ENCODE measurements around the gene CHADL.
A peak's percentile ranks its signal among the peaks of the same experiment; 100 is the strongest.

The CHADL gene

DNA sequence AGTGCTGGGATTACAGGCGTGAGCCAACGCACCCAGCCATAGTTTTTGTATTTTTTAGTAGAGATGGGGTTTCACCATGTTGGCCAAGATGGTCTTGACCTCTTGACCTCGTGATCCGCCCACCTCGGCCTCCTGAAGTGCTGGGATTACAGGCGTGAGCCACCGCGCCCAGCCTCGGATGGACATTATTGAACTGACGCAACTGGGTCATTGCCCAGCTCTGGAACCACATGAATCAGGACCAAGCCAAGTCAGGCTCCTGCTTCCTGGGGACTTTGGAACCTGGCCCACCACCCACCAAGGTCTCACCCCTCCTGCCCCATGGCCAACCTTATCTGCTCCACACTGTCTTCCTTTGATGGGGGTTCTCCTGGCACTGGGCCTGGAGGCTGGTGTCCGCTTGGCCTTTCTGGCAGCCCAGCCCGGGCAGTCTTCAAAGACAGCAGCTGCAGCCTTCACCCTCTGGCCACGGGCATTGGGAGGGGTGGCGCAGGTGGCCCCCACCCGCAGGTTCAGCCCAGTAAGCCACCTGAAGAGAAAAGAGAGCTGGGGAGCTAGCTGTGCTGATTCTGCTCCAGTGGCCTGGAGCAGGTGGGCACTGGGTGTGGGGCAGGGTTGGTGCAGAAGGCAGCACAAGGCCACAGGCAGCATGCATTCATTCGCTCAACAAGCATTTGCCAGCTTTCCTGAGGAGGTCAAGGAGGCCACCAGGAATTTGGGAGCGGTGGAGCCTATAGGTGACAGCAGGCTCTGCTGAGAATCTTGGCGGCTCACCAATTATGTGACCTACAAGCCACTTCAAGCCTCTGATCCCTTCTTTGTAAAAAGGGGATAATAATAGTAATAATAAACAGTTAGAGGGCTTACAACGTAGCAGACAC is 5.7 kb downstream of the CHADL start:
- H3K4me3 ChIP-seq (ENCODE audit: low read depth, low read length) = no peak overlapping the region

DNA sequence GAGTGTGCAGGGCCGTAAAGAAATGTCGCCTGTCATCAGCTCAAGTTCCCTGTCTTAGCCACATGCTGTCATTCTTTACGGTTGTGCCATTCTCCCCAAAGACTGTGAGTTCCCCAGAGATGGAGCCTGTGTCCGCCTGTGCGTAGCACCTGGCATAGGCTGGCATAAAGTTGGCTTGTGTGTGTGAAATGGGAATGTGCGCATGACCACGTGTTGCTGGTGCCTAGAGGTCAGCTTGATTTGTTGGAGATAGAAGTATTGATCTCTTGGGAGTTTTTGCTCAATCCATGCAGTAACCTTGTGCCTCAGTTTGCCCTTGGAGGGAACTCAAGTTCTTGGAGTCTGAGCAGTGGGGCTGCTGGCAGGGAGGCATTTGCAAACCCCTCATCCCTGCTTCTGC is 9.4 kb downstream of the CHADL start:
- H3K4me3 ChIP-seq (ENCODE audit: low read depth, low read length) = no peak overlapping the region

DNA sequence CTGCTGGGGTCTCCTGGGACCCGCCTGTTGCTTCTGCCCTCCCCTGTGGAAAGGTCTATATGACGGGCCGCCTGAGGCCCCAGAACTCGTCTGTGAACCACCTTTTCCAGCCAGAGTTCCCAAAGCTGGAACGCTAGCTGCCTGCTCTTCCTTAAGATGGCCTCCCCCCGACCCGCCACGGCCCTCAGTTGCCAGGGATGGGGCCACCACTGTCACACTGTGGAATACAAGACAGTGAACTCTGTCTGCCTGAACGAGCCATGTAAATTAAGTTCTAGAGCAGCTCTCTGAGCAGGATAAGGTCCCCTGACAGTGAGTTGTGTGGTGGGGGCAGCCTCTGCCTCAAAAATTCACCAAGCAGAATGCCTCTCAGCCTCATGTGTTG is 10.3 kb downstream of the CHADL start:
- no peak overlapping the region for H3K4me3 ChIP-seq (ENCODE audit: low read depth, low read length)

DNA sequence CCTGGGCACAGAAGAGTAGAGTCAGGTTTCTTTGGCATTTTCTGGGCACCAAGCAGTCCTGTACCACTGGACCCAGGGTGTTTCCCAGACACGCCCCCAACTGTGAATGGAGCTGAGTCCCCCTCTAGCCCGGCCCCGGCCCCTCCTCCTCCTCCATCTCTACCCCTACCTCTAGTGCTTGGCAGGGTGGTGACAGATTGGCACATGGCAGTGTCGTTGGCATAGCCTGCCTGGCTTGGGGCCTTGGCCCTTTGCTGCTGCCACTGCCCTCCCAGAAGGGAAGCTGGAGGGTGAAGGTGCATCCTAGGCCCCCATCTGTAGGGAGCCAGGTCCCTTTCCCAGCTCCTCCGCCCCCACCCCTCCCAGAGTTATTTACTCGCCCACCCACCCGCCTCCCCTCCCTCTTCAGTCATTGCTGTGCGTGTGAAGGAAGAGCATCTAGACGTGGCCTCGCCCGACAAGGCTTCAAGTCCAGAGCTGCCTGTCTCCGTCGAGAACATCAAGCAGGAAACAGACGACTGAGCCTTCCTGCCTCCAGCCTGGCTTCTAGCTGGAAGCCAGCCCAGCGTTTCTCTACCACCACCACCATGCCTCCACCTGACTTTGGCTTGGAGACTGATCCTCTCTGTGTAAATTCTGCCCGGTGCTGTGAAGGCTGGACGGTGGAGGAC is 10.9 kb downstream of the CHADL start:
- H3K4me3 ChIP-seq (ENCODE audit: low read depth, low read length) = no peak overlapping the region

DNA sequence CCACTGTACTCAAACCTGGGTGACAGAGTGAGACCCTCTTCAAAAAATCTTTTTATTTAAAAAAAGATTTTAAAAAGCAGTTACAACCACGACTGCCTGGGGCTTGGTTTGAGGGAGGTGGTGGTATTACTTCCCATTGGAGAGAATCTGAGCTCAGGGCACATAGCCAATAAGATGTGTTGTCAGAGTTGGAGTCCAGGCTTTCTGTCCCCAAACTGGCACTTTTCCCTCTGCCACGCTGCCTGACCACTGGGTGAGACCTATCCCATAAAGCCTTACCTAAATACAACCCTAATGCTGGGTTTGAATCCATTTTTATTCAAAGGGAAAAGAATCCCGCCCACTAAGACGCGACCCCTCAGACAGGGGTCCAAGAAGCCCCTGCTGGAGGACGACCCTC is 11.5 kb downstream of the CHADL start:
- H3K4me3 ChIP-seq (ENCODE audit: low read depth, low read length) = no peak overlapping the region

DNA sequence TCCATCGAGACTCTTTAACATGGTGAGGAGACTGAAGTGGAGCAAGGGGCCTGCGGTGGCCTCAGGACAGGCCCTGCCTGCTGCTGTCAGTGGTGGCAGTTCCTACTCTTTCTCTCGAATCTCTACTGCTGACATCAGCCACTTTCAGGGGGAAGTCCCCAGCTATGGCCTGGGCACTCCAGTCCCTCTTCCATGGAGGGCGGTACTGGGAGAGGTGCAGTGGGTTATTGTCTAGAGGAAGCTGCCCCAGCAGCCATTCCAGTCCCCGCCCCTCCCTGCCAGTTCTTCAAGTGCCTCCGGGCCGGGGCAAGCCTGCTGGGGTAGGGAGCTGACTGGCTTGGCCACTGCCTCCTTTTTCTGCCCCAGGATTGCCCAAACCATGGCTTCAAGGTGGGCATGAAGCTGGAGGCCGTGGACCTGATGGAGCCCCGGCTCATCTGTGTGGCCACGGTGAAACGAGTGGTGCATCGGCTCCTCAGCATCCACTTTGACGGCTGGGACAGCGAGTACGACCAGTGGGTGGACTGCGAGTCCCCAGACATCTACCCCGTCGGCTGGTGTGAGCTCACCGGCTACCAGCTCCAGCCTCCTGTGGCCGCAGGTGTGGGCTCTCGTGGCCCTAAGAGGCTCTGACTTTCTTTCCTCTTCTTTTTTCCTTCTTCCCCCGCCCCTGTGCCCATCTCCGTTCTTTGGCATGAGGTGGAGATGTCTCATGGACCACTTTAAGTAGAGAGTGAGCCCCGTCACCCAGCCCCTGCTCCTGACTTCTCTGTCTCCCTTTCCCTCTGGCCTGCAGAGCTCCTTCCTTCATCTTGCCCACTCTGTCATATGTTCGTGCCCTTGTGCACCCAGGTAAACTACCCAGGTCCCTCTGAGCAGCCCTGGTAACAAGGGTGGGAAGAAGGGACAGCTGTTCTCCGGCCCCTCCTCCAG is 13.7 kb downstream of the CHADL start:
- H3K4me3 ChIP-seq (ENCODE audit: low read depth, low read length) = no peak overlapping the region

DNA sequence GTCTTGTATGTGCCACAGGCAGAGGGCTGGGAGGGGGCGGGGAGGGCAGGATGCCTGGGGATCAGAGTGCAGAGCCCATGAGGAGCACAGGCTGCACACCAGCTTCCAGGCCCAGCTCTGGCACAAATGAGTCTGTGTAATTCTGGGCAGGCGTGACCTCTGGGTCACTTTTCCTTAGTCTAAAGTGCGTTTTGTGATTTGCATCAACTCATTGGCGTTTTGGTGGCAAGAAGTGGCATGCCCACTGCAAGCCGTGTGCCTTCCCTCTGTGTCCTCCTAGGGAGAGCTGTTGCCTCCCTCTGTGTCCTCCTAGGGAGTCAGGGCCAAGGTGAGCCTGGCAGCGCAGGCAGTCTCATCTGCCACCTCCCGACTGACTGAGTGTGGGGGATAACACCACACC is 17.2 kb downstream of the CHADL start:
- no peak overlapping the region for H3K4me3 ChIP-seq (ENCODE audit: low read depth, low read length)

DNA sequence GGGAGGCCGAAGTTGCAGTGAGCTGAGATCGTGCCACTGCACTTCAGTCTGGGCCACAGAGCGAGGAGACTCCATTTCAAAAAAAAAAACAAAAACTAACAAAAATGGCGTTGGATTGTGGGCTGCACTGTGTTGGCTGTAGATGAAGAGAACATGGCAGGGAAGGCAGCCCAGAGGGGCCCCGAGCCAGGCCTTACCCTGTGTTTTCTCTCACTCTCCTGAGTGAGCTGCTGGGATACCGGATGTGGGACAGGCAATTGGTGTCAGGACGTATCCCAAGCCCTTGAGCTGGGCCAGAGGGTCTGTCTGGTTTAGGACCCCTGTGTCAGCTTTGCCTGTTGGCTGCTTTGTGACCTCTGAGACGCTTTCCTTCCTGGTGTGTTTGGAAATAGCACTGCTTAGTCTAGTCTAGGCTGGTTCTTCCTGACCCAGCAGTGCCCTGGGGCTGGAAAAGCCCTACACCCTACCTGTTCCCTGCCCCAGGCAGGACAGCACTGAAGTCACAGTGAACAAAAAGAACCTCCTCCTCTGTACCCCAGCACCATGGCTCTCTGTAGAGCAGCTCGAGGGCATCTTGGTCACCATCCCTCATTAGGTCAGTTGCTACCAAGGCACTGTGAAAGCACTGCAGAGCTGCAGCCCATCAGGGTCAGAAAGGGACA is 17.8 kb downstream of the CHADL start:
- H3K4me3 ChIP-seq (ENCODE audit: low read depth, low read length) = no peak overlapping the region

DNA sequence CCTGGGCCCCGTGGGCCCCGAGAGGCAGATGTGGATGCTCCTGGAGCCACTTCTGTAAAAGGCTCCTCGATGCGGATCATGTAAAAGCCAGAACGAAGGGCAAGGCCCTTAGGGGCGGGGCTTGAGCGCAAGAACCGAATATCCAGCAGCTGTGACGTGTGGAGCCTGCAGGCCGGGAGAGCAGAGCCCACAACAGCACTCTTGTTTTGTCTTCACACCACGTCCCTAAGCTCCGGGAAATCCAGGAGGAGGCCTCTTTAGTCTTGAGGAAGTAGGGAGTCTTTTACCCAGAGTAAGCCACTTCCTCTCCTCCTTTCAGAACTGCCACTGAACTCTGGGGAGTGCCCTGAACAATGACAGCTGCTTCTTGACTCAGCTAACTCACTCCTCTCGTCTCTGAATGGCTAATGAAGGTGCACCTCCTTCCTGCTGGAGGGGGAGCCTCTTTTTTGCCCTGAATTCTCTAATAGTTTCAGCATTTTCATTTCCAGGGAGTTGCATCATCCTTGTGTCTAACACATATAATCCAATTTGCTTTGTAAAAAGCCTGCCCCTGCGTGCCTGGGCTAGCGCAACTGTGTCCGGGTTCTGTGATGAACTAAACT is 23.1 kb downstream of the CHADL start:
- H3K4me3 ChIP-seq (ENCODE audit: low read depth, low read length) = no peak overlapping the region

DNA sequence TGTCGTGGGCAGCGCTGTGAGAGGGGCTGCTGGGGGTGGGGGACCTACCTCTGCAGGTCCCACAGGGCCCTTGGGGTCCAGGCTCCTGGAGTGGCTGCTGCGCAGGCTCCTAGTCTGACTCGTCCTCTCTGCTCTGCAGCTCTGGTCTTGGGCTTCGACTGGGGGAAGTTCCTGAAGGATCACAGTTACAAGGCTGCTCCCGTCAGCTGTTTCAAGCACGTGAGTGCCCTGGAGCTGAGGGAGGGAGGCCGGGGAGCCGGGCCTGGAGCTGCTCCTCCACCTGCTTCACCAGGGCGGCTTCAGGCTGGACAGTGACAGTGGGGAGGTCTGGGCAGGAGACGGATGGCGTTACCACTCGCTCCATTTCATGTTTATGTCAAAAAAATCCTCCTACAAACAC is 23.7 kb downstream of the CHADL start:
- H3K4me3 ChIP-seq (ENCODE audit: low read depth, low read length) = no peak overlapping the region

DNA sequence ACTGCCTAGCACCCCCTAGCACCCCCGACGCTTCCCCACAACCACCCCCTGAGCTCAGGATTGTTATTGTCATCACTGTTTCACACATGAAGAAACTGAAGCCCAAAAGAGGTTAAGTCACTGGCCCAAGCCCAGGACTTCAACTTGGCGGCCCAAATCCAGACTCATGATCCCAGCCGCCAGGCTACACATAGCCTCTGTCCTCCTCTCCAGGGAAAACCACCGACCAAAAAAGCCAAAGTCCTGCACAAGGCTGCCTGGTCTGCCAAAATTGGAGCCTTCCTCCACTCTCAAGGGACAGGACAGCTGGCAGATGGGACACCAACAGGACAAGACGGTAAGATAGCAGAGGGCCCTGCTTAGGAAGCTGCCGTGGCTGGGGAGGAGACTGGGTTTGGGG is 24.8 kb downstream of the CHADL start:
- H3K4me3 ChIP-seq (ENCODE audit: low read depth, low read length) = no peak overlapping the region

DNA sequence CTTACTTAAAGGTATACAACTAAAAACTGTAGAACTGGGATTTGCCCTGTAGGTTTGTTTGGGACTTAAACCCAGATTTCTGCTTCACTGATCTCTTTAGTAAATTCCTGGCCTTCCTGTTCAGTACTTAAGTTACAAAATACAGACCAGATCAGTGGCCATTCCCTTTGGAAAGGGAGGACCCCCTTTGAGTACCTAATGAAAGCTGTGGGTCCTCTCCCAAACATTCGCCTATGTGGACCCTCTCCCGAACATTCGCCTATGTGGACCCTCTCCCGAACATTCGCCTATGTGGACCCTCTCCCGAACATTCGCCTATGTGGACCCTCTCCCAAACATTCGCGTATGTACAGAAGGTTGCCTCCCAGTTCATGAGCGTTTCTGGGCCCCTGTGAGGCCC is 25.3 kb downstream of the CHADL start:
- H3K4me3 ChIP-seq (ENCODE audit: low read depth, low read length) = no peak overlapping the region

DNA sequence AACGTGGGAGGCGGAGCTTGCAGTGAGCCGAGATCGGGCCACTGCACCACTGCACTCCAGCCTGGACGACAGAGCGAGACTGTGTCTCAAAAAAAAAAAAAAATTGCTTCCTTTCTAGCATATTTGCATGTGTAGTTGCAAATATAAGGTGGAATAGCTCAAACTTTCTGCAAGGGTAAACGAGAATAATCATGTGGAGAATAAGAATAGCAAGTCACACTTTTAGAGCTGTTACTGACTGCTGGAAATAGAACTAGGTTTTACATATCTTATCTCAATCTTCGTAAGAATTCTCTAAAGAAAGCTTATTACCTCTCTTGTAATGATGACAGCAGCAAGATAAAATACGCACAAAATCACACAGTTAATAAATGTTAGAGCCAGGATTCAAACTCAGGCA is 34.0 kb downstream of the CHADL start:
- no peak overlapping the region for H3K4me3 ChIP-seq (ENCODE audit: low read depth, low read length)

DNA sequence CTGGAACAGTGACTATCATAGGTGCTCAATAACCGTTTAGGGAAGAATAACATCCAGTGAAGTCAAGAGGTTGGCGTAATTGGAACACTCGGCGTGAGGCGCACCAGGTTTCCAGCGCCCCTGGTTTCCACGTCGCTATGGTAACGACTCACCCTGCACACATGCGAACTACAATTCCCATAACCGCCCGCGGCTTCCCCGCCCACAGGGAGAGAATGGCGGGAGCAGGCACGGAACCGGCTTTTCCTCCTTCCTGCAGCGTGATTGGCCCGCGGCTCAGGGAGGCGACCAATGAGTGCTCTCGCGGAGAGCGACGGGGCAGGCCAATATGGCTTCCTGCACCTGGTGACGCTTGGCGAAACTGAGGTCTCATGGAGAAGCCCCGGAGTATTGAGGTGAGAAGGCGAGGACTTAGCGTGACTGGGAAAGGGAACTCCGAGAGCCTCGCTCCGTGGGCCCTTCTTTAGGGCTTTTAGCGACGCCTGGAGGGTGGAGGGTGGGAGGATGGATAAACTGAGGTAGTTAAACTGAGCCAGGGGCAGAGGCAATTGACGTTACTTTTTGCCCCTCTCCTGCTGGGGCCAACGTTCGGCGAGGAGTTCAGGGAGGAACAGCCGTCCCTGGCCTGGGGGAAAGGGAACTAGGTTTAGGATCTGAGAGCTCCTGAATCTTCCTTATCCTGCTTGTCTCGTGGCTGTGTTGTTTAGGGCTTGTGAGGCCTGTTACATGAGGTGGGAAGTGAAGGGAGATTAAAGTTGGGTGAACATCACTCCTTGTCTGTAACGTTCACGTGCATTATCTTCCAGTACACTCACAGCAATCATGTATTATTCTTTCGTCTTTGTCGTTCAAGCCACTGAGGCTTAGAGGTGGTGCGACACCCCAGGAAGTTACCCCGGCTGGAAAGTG is 35.5 kb downstream of the CHADL start, which contains the start of gene L3MBTL2:
Gene L3MBTL2 (plus strand): TSS at position 321 of the 909 bp plus-strand sequence. CDS start 51 bp downstream, at position 372.
- peak within 1 kb of the TSS; percentile 97 for H3K4me3 ChIP-seq (ENCODE audit: low read depth, low read length)

DNA sequence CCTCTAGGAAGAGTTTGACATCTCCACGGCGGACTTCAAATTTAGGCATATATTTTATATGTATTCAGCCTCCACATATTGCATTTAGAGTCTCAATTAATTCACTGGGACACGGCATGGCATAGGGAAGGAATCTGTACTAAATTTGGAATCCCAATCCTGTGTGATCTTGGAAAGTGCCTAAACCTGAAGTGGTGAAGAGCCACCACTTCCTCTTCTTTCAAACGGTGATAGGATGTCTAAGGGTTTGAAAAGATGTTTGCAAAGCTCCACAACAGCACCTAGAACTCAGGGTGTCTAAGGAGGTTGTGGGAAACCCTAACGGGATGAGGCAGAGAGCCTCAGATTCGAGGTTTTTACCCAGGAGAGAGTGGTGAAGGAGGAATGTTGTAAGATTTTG is 36.7 kb downstream of the CHADL start:
- no peak overlapping the region for H3K4me3 ChIP-seq (ENCODE audit: low read depth, low read length)

DNA sequence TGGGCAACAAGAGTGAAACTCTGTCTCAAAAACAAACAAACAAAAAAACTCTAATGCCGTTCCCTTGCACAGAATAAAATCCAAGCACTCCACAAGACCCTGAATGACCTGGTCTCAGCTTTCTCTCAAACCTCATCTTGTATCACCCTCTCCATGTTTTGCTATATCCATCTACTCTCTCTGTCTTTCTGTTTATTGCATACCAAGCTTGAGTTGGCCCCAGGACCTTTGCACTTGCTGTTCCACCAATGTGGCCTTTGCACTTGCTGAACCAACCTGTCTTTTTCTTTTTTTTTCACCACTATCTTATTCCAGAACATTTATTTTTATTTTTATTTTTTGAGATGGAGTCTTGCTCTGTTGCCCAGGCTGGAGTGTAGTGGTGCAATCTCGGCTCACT is 37.6 kb downstream of the CHADL start:
- no peak overlapping the region for H3K4me3 ChIP-seq (ENCODE audit: low read depth, low read length)

DNA sequence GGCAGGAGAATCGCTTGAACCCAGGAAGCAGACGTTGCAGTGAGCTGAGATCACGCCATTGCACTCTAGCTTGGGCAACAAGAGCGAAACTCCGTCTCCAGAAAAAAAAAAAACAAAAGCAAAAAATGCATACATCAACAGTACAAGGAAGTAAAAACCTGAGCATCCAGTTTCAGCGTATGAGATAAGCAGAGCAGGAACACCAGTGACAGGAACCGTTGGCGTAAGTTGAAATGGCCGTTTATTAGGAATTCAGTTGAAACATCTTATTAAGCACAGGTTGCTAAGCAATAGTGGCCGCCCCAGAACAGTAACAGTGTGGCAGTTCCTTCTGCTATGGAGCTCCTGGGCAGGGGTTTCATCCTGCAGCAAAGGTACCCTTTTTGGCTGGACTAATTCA is 39.6 kb downstream of the CHADL start:
- H3K4me3 ChIP-seq (ENCODE audit: low read depth, low read length) = no peak overlapping the region

DNA sequence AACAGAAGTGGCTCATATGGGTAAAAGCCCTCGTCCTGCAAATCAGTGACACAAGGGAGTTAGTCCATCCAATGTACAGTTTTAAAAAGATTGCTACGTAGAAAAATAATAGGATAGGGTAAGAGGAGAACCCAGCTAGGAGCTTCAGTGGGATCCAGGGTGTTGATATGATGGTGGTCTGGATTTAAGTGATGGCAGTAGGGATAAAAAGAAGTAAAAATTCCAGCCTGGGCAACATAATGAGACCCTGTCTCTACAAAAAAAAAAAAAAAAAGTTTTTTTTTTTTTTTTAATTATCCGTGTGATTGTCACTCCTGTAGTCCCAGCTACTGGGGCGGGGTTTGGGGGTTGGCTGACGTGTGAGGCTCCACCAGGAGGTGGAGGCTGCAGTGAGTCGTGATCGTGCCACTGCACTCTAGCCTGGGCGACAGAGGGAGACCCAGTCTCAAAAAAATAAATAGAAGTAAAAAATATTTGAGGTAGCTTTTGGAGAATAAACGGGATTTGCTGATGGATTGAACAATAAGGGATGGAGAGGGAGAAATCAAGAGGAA is 42.6 kb downstream of the CHADL start:
- peak overlapping the region; percentile 59 for H3K4me3 ChIP-seq (ENCODE audit: low read depth, low read length)
